ENCODE data around the gene IGDCC3.

IGDCC3 gene

GRCh38 chr15:65373163-65373651 lies 4.6 kb downstream of the IGDCC3 start:
- no peak for DNase-seq (ENCODE audit: low spot score)
- in situ Hi-C loops (cut with MboI; ENCODE audit: low sequenced_read_pairs, unreplicated experiment) = no loop called here

DNA sequence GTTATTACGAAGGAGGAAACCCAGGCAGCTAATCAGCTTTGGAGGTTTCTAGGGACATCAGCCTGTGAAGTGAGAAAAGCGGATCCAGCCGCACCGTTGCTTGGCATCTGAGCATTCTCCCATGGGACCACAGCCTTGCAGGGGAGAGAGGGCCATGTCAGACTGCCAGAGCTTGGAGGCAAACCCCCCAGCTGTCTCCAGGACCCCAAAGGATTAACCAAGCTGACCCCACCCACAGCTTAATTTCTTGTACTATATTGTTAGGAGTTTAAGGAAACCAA lies 5.1 kb downstream of the IGDCC3 start:
- in situ Hi-C loops (cut with MboI; ENCODE audit: low sequenced_read_pairs, unreplicated experiment) = no loop called here
- no peak for DNase-seq (ENCODE audit: low spot score)

More at GRCh38 chr15:65373163-65373651, 4.6 kb downstream of the IGDCC3 start:
- TF ChIP-seq, protein P1, sequence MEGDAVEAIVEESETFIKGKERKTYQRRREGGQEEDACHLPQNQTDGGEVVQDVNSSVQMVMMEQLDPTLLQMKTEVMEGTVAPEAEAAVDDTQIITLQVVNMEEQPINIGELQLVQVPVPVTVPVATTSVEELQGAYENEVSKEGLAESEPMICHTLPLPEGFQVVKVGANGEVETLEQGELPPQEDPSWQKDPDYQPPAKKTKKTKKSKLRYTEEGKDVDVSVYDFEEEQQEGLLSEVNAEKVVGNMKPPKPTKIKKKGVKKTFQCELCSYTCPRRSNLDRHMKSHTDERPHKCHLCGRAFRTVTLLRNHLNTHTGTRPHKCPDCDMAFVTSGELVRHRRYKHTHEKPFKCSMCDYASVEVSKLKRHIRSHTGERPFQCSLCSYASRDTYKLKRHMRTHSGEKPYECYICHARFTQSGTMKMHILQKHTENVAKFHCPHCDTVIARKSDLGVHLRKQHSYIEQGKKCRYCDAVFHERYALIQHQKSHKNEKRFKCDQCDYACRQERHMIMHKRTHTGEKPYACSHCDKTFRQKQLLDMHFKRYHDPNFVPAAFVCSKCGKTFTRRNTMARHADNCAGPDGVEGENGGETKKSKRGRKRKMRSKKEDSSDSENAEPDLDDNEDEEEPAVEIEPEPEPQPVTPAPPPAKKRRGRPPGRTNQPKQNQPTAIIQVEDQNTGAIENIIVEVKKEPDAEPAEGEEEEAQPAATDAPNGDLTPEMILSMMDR (IDR thresholded peaks at IDR 0.05; ENCODE audit: borderline replicate concordance, control extremely low read depth, extremely low read depth, insufficient read depth, missing control alignments) = no peak

DNA sequence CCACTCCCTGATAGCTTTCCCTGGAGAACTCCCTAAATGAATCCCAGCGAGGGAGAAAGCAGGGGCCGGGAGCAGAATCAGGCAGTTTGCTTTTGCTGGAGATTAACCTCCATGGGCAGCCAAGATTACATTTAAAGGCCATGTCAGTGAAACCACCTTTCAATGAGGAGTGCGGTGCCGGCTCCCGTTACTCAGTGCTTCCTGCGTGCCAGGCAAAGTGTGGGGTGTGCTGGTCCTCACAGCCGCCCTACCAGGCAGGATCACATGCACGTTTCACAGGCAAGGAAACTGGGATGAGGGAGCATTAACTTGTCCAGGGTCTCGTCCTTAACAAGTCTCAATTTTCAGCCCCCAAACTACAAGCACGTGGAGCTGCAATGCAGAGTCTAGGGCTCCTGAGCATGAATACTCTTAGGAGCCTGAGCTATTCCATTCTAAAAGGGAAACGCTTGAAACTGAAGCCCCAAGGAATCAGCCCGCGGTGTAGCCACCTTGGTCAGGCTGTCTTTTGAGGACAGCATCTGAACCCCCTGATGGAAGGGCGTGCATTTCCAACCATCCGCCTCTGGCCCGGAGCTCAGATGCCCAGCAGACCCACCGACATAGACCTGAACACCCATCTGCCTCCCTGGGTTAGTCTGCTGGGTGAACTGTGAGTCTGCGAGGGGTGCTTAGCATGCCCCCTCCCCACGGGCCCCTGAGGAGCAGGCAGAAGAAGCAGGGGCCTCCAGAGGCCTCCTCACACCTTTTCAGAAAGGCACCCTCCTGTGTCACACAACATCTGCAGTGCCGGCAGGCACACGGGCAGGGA lies 5.6 kb downstream of the IGDCC3 start:
- TF ChIP-seq, protein P1 (IDR thresholded peaks at IDR 0.05; ENCODE audit: borderline replicate concordance, control extremely low read depth, extremely low read depth, insufficient read depth, missing control alignments) = no peak
- in situ Hi-C loops (cut with MboI; ENCODE audit: low sequenced_read_pairs, unreplicated experiment) = no loop called here
- no peak for DNase-seq (ENCODE audit: low spot score)

More for the DNA sequence above, 5.1 kb downstream of the IGDCC3 start:
- TF ChIP-seq, protein P1 (IDR thresholded peaks at IDR 0.05; ENCODE audit: borderline replicate concordance, control extremely low read depth, extremely low read depth, insufficient read depth, missing control alignments) = no peak

GRCh38 chr15:65370885-65371284 lies 6.9 kb downstream of the IGDCC3 start:
- TF ChIP-seq, protein P1 (IDR thresholded peaks at IDR 0.05; ENCODE audit: borderline replicate concordance, control extremely low read depth, extremely low read depth, insufficient read depth, missing control alignments) = no peak
- no peak for DNase-seq (ENCODE audit: low spot score)
- in situ Hi-C loops (cut with MboI; ENCODE audit: low sequenced_read_pairs, unreplicated experiment) = no loop called here

- no peak for DNase-seq (ENCODE audit: low spot score)
- TF ChIP-seq, protein P1 (IDR thresholded peaks at IDR 0.05; ENCODE audit: borderline replicate concordance, control extremely low read depth, extremely low read depth, insufficient read depth, missing control alignments) = no peak
- in situ Hi-C loops (cut with MboI; ENCODE audit: low sequenced_read_pairs, unreplicated experiment) = no loop called here
Measured at GRCh38 chr15:65369651-65370050, 8.2 kb downstream of the IGDCC3 start.

DNA sequence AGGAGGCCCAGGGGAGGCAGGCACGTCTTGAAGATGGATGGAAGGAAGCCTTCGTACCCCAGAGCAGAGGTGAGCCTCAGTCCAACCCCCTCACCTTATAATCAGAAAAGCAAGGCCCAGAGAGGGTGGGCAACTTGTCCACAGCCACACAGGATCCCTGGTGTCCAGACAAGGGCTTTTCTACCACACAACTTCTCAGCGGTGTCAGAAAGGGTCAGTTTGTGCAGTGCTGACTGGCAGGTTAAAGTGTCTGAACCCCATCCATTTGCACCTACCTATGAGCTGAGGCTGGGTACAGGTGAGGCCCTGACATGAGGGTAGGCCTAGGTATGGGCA lies 8.6 kb downstream of the IGDCC3 start:
- DNase-seq (ENCODE audit: low spot score) = no peak
- TF ChIP-seq, protein P1 (IDR thresholded peaks at IDR 0.05; ENCODE audit: borderline replicate concordance, control extremely low read depth, extremely low read depth, insufficient read depth, missing control alignments) = no peak
- in situ Hi-C loops (cut with MboI; ENCODE audit: low sequenced_read_pairs, unreplicated experiment) = no loop called here
